Mucosa of descending colon (tissue), 3 donors: ENCODE measurements around the gene TBC1D8. TPM values are rescaled to one million over a fixed set of nuclear protein-coding genes. Genes with fewer than 3 reads are reported as not detected.

ENCODE experiments used
- ATAC-seq: fragments of 200-7000 bp; cut with Tn5 transposase; one replicate; pipeline ENCODE4 v1.9.1; 2020; ENCODE audit warnings: mild to moderate bottlenecking, moderate library complexity
- DNase-seq, 3 donors: peaks; one replicate each; pipeline ENCODE4 v3.0.0-alpha.2; 2020
- H3K36me3 ChIP-seq: fragments of 200-600 bp; one replicate; pipeline ENCODE4 v1.8.0; 2021; ENCODE audit warnings: low read depth, mild to moderate bottlenecking
- H3K4me1 ChIP-seq: fragments of 200-600 bp; one replicate; pipeline ENCODE4 v1.8.0; 2021; ENCODE audit warnings: low read depth, mild to moderate bottlenecking
- H3K4me3 ChIP-seq: fragments of 200-600 bp; one replicate; pipeline ENCODE4 v1.8.0; 2021; ENCODE audit warnings: mild to moderate bottlenecking
- H3K9me3 ChIP-seq: fragments of 200-600 bp; one replicate; pipeline ENCODE4 v1.8.0; 2021; ENCODE audit warnings: mild to moderate bottlenecking
- intact Hi-C, 2 donors: fragments of 100-400 bp; cut with DNase I in 1 of 2; cut with micrococcal nuclease in 1 of 2; formaldehyde crosslinking; loops; one replicate each; pipeline versions ENCODE4 v1.11.0 to v1.11.1; 2022; cut with DNase I, micrococcal nuclease
- total RNA-seq, 3 donors: library from RNA; stranded (reverse); fragmentation: NEBNext Ultra II Directional in 2 of 3; extraction: Animal tissue kit (Norgen Biotek cat#: 25700) in 2 of 3; gene quantifications; one replicate each; pipeline versions ENCODE4 v1.2.1 to v1.2.4, GENCODE V29; 2021 to 2023
- TF ChIP-seq, protein P1 (sequence below): fragments of 200-600 bp; IDR thresholded peaks from one replicate; pipeline ENCODE4 v1.8.0; 2022; ENCODE audit warnings: antibody characterized with exemption, mild to moderate bottlenecking
- donor health status: DM: no; HTN: no; CAD: no; lungs with moderate emphysema.
- donor health status: DM: no; HTN: no; CAD: no.
- donor health status: DM: no; HTN: yes; CAD: no.

Gene TBC1D8
- total RNA-seq, 3 donors from 2014 or later, result 14.4 to 28.8 (median 17.7) TPM

DNA sequence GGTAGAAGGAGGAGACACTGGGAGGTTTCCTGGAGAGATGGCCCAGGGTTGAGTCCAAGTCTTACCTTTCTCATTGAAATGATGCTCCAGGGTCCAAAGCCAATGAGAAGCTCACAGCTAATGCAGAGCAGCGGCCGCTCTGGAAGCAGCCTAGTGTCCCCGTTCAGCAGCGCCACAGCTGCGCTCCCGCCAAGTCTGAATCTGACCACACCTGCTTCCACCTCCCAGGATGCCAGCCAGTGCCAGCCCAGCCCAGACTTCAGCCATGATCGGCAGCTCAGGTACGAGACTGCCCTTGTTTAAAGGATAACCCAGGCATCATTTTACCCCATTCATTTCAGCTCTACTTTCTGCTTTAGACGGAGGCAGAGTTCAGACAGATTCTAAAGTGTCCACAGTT is 161.0 kb downstream of the TBC1D8 start:
- TF ChIP-seq, protein P1, sequence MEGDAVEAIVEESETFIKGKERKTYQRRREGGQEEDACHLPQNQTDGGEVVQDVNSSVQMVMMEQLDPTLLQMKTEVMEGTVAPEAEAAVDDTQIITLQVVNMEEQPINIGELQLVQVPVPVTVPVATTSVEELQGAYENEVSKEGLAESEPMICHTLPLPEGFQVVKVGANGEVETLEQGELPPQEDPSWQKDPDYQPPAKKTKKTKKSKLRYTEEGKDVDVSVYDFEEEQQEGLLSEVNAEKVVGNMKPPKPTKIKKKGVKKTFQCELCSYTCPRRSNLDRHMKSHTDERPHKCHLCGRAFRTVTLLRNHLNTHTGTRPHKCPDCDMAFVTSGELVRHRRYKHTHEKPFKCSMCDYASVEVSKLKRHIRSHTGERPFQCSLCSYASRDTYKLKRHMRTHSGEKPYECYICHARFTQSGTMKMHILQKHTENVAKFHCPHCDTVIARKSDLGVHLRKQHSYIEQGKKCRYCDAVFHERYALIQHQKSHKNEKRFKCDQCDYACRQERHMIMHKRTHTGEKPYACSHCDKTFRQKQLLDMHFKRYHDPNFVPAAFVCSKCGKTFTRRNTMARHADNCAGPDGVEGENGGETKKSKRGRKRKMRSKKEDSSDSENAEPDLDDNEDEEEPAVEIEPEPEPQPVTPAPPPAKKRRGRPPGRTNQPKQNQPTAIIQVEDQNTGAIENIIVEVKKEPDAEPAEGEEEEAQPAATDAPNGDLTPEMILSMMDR, result no peak
- H3K4me3 ChIP-seq, result no peak overlapping the region
- no peak for DNase-seq
- H3K9me3 ChIP-seq, result no peaks in the 10 kb centered on the region
- H3K4me1 ChIP-seq, result no peaks in the 10 kb centered on the region
- intact Hi-C loops, result no loop called here
- H3K36me3 ChIP-seq, result no peaks in the 10 kb centered on the region
- no peak for ATAC-seq

DNA sequence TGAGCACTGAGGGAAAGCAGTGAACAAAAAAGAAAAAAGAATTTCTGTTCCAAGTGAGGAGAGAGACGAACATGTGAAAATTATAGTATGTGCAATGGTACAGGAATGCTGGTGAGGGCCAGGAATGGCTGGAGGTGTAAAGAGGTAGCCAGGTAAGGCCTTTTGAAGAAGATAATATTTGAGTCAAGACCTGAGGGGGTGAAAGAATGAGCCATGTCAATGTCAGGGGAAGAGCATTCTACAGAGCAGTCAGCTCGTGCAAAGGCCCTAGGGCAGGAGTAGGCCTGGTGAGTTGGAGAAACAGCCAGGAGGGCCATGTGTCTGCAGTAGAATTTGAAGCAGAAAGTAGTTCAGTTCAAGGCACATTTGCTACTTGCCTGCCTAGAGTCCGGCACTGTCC is 161.5 kb downstream of the TBC1D8 start:
- DNase-seq, result no peak
- no peaks in the 10 kb centered on the region for H3K4me1 ChIP-seq
- no peak overlapping the region for H3K4me3 ChIP-seq
- no peaks in the 10 kb centered on the region for H3K36me3 ChIP-seq
- ATAC-seq, result no peak
- intact Hi-C loops, result no loop called here
- no peaks in the 10 kb centered on the region for H3K9me3 ChIP-seq
- TF ChIP-seq, protein P1, result no peak

DNA sequence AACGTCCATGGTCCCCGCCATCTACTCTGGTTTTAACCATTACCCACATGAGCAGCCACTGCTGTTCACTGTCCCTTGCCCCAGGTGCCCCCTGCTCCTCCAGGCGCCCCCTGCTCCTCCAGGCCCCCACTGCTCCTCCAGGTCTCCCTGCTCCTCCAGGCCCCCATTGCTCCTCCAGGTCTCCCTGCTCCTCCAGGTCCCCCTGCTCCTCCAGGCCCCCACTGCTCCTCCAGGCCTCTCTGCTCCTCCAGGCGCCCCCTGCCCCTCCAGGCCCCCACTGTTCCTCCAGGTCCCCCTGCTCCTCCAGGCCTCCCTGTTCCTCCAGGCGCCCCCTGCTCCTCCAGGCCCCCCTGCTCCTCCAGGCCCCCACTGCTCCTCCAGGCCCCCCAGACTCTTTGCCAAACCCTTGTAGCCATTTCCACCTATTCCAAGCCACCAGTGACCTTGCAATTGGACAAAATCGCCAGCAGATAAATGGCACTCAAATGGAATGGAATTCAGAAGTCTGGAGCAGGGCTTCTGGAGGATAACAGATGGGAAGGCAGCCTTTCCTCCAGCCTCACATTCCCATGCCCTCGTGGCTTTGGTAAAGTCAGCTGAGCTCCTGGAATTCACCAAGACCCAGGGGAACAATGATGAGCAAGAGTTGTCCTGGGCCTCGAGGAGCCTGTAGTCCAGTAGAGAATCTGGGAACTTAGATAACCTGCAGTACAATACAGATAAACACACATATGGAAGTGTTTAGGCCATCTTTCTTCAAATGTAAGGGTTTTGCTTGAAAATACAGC is 162.4 kb downstream of the TBC1D8 start:
- H3K9me3 ChIP-seq, result no peaks in the 10 kb centered on the region
- no peak overlapping the region for H3K4me3 ChIP-seq
- ATAC-seq, result no peak
- intact Hi-C loops, result no loop called here
- TF ChIP-seq, protein P1, result no peak
- H3K4me1 ChIP-seq, result no peaks in the 10 kb centered on the region
- H3K36me3 ChIP-seq, result no peaks in the 10 kb centered on the region
- DNase-seq, result no peak

DNA sequence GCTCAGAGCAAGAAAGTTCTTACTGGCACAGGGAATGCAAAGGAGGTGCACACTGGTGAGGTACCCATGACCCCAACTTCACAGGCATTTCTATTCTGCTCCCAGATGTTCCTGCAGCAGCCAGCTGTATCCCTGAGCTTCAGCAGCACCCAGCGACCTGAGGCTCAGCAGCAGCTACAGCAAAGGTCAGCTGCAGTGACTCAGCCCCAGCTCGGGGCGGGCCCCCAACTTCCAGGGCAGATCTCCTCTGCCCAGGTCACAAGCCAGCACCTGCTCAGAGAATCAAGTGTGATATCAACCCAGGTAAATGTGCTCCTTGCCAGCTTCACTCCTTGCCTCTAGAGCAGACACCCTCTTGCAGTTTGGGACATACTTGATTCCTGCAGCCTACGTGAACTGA is 163.2 kb downstream of the TBC1D8 start:
- Histone ChIP-seq H3K4me3 (no peak overlapping the region), H3K36me3 (no peaks in the 10 kb centered on the region), H3K4me1 (no peaks in the 10 kb centered on the region), H3K9me3 (no peaks in the 10 kb centered on the region)
- intact Hi-C loops, result no loop called here
- DNase-seq, result no peak
- TF ChIP-seq, protein P1, result no peak
- peak; percentile 10 for ATAC-seq

DNA sequence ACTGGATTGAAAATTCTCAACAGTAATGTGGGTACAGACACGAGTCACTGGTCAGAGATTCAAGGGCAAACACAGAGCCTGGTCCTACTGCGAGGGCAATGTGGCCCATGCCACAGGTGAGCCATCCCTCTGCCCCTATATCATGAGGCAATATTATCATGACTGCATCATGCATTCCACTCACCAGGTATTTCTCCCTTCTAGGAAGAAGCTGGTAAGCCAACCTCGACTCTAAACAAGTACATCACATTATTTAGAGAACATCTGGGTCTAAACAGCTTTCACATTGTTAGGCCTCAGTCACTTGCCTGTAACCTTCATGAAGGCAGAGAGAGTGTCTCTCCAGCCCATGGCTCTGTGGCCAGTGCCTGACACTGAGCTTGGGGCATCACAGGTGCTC is 163.6 kb downstream of the TBC1D8 start:
- intact Hi-C loops, result no loop called here
- H3K36me3 ChIP-seq, result no peaks in the 10 kb centered on the region
- DNase-seq, result no peak
- H3K4me1 ChIP-seq, result no peaks in the 10 kb centered on the region
- H3K9me3 ChIP-seq, result no peaks in the 10 kb centered on the region
- TF ChIP-seq, protein P1, result no peak
- no peak for ATAC-seq
- no peak overlapping the region for H3K4me3 ChIP-seq
